H1 (cell line): Measurements from ENCODE around the gene BSPRY. TPM values are rescaled to one million over a fixed set of nuclear protein-coding genes. Genes with fewer than 3 reads are reported as not detected.

ENCODE experiments used
- CTCF ChIA-PET: fragments of 300-600 bp; sonication (Branson Sonifier 250); formaldehyde crosslinking; loops from one replicate; lab custom pipeline; 2021; ENCODE audit not compliant: partially characterized antibody; lab: Charles Lee
- POLR2A ChIA-PET: fragments of 300-600 bp; sonication (Branson Sonifier 250); formaldehyde crosslinking; loops from one replicate; lab custom pipeline; 2021; ENCODE audit warnings: inconsistent platforms; ENCODE audit not compliant: partially characterized antibody; lab: Charles Lee
- DNase-seq, 2 experiments: peaks; one replicate each; pipeline versions ENCODE4 v3.0.0 to v3.0.0-alpha.2; 2010 to 2022; ENCODE audit warnings: low spot score in 2 of 2, low read depth in 1 of 2, mixed read lengths in 1 of 2
- FAIRE-seq: peaks from 2 replicates; lab custom pipeline; 2011; peaks lifted over from hg19 to GRCh38; lab: Jason Lieb, UNC
- H2AFZ ChIP-seq: 2 replicates; pipeline ENCODE4 v1.8.1; 2012; ENCODE audit warnings: low read length, inconsistent platforms
- H2AK5ac ChIP-seq: 2 replicates; pipeline ENCODE4 v1.6.1; 2013; ENCODE audit warnings: low read depth, low read length
- H2BK120ac ChIP-seq: replicated peaks from 2 replicates; pipeline ENCODE3; 2013; ENCODE audit warnings: low read depth, low read length, inconsistent platforms
- H2BK12ac ChIP-seq: 2 replicates; pipeline ENCODE4 v1.6.1; 2013; ENCODE audit warnings: low read depth, low read length
- H2BK15ac ChIP-seq: 2 replicates; pipeline ENCODE4 v1.6.1; 2013; ENCODE audit warnings: low read length
- H2BK20ac ChIP-seq: 2 replicates; pipeline ENCODE4 v1.6.1; 2013; ENCODE audit warnings: low read length
- H2BK5ac ChIP-seq: 2 replicates; pipeline ENCODE4 v1.6.1; 2013; ENCODE audit warnings: low read depth, low read length
- H3K14ac ChIP-seq: 2 replicates; pipeline ENCODE4 v1.6.1; 2013; ENCODE audit warnings: inconsistent platforms; ENCODE audit not compliant: insufficient read length
- H3K18ac ChIP-seq: 2 replicates; pipeline ENCODE4 v1.6.1; 2013; ENCODE audit warnings: low read length; ENCODE audit errors: extremely low read depth
- H3K23ac ChIP-seq: 2 replicates; pipeline ENCODE4 v1.6.1; 2013; ENCODE audit warnings: inconsistent platforms; ENCODE audit not compliant: insufficient read length
- H3K23me2 ChIP-seq: 2 replicates; pipeline ENCODE4 v1.6.1; 2013; ENCODE audit warnings: low read depth, low read length
- H3K27ac ChIP-seq: 2 replicates; pipeline ENCODE4 v1.6.1; 2011; ENCODE audit warnings: low read depth, low read length, inconsistent platforms
- H3K27me3 ChIP-seq, 4 experiments: replicated peaks in 1 of 4; 1 replicate in 1 of 4; 2 replicates in 3 of 4; pipeline versions ENCODE4 v1.6.1 to v1.8.1; 2011 to 2013; ENCODE audit warnings: low read length in 3 of 4, mild to moderate bottlenecking in 3 of 4, inconsistent platforms in 2 of 4, mixed read lengths in 2 of 4, moderate library complexity in 1 of 4; ENCODE audit not compliant: control insufficient read depth in 3 of 4, insufficient read depth in 3 of 4; ENCODE audit errors: extremely low read depth in 1 of 4
- H3K36me3 ChIP-seq, 4 experiments: 2 replicates each; pipeline versions ENCODE4 v1.6.1 to v1.8.1; 2011 to 2013; ENCODE audit warnings: mild to moderate bottlenecking in 4 of 4, low read length in 3 of 4, moderate library complexity in 2 of 4, control low read depth in 1 of 4, inconsistent platforms in 1 of 4; ENCODE audit not compliant: insufficient read depth in 4 of 4, control insufficient read depth in 2 of 4
- H3K4ac ChIP-seq: replicated peaks from 2 replicates; pipeline ENCODE3; 2013; ENCODE audit warnings: low read length, low read depth, mixed read lengths, inconsistent platforms; ENCODE audit not compliant: insufficient read length
- H3K4me1 ChIP-seq, 4 experiments: replicated peaks in 1 of 4; 1 replicate in 1 of 4; 2 replicates in 3 of 4; pipeline versions ENCODE4 v1.6.1 to v1.8.1; 2011 to 2013; ENCODE audit warnings: low read length in 3 of 4, inconsistent platforms in 2 of 4, mixed read lengths in 1 of 4; ENCODE audit not compliant: insufficient read depth in 4 of 4, control insufficient read depth in 3 of 4
- H3K4me2 ChIP-seq, 2 experiments: 2 replicates each; pipeline versions ENCODE4 v1.6.1 to v1.8.1; 2011 to 2013; ENCODE audit warnings: low read depth in 2 of 2, low read length in 2 of 2, control low read depth in 1 of 2, inconsistent platforms in 1 of 2, mild to moderate bottlenecking in 1 of 2; ENCODE audit not compliant: insufficient read depth in 1 of 2
- H3K4me3 ChIP-seq, 4 experiments: fragments of 200-600, 300-600 bp in 1 of 4; sonication (generic), shearing (Covaris generic), sonication (Bioruptor Twin) in 1 of 4; 2 replicates each; pipeline versions ENCODE4 v1.5.1 to v1.8.1; 2011 to 2016; ENCODE audit warnings: low read length in 4 of 4, low read depth in 3 of 4, control low read depth in 2 of 4, inconsistent platforms in 2 of 4, mild to moderate bottlenecking in 2 of 4, mixed read lengths in 1 of 4, moderate library complexity in 1 of 4; ENCODE audit not compliant: insufficient read depth in 2 of 4; ENCODE audit errors: extremely low read depth in 1 of 4
- H3K56ac ChIP-seq: replicated peaks from 2 replicates; pipeline ENCODE3; 2013; ENCODE audit warnings: low read depth, mild to moderate bottlenecking, mixed read lengths, low read length, inconsistent platforms; ENCODE audit not compliant: insufficient read length
- H3K79me1 ChIP-seq: 2 replicates; pipeline ENCODE4 v1.6.1; 2013; ENCODE audit warnings: low read depth, low read length, control low read depth
- H3K79me2 ChIP-seq, 2 experiments: 2 replicates each; pipeline versions ENCODE4 v1.6.1 to v1.8.1; 2012 to 2013; ENCODE audit warnings: low read length in 2 of 2, mild to moderate bottlenecking in 2 of 2, inconsistent platforms in 1 of 2; ENCODE audit not compliant: insufficient read depth in 2 of 2, control insufficient read depth in 1 of 2
- H3K9ac ChIP-seq, 4 experiments: replicated peaks in 1 of 4; 1 replicate in 1 of 4; 2 replicates in 3 of 4; pipeline versions ENCODE4 v1.6.1 to v1.8.1; 2011 to 2013; ENCODE audit warnings: low read depth in 3 of 4, low read length in 3 of 4, control low read depth in 2 of 4, mild to moderate bottlenecking in 2 of 4, moderate library complexity in 2 of 4, inconsistent platforms in 1 of 4; ENCODE audit errors: extremely low read depth in 1 of 4
- H3K9me3 ChIP-seq, 2 experiments: 2 replicates each; pipeline versions ENCODE4 v1.6.1 to v1.8.1; 2012 to 2013; ENCODE audit warnings: mild to moderate bottlenecking in 2 of 2, moderate library complexity in 2 of 2, control low read depth in 1 of 2, inconsistent platforms in 1 of 2, low read depth in 1 of 2, low read length in 1 of 2, mixed read lengths in 1 of 2; ENCODE audit not compliant: insufficient read depth in 2 of 2
- H4K20me1 ChIP-seq, 2 experiments: replicated peaks in 1 of 2; 2 replicates each; pipeline versions ENCODE3 to v1.8.1; 2011 to 2013; ENCODE audit warnings: inconsistent platforms in 2 of 2, low read length in 2 of 2, mild to moderate bottlenecking in 1 of 2; ENCODE audit not compliant: insufficient read depth in 2 of 2, control insufficient read depth in 1 of 2
- H4K5ac ChIP-seq: 2 replicates; pipeline ENCODE4 v1.6.1; 2013; ENCODE audit warnings: low read length, low read depth, mixed read lengths, inconsistent platforms; ENCODE audit not compliant: insufficient read length
- H4K8ac ChIP-seq: 2 replicates; pipeline ENCODE4 v1.8.0; 2013; ENCODE audit warnings: mild to moderate bottlenecking, moderate library complexity, low read length, inconsistent platforms; ENCODE audit not compliant: insufficient read depth; ENCODE audit errors: extremely low read depth
- H4K91ac ChIP-seq: replicated peaks from 2 replicates; pipeline ENCODE3; 2013; ENCODE audit warnings: low read length, mixed read lengths, inconsistent platforms; ENCODE audit not compliant: insufficient read length
- ATF3 ChIP-seq: IDR thresholded peaks from 2 replicates; pipeline ENCODE4 v1.6.1; 2011; ENCODE audit warnings: low read depth, mild to moderate bottlenecking, low read length; ENCODE audit not compliant: insufficient read depth
- NRF1 ChIP-seq: IDR thresholded peaks from 2 replicates; pipeline ENCODE4 v1.6.1; 2011; ENCODE audit warnings: mild to moderate bottlenecking, low read depth, low read length, improper control_type of control experiment
- POLR2A ChIP-seq, 2 experiments: IDR thresholded peaks; 1 replicate in 1 of 2; 2 replicates in 1 of 2; pipeline ENCODE4 v1.6.1; 2011; ENCODE audit warnings: low read depth in 2 of 2, low read length in 2 of 2, mild to moderate bottlenecking in 2 of 2; ENCODE audit errors: control extremely low read depth in 1 of 2
- POLR2AphosphoS5 ChIP-seq: IDR thresholded peaks from 2 replicates; pipeline ENCODE4 v1.6.1; 2011; ENCODE audit warnings: low read depth, low read length
- SIRT6 ChIP-seq: IDR thresholded peaks from one replicate; pipeline ENCODE4 v1.7.1; 2012; ENCODE audit warnings: low read length, inconsistent platforms
- TAF7 ChIP-seq: optimal IDR thresholded peaks from 2 replicates; pipeline ENCODE3; 2011; ENCODE audit warnings: low read depth, mild to moderate bottlenecking, inconsistent platforms, low read length, moderate library complexity, borderline replicate concordance
- WGBS, 2 experiments: shearing (Covaris generic) in 1 of 2; methylation state at CpG; one replicate each; pipeline versions ENCODE4 v1.1.6 to v1.1.7; 2013 to 2015; ENCODE audit warnings: low lambda C conversion rate in 2 of 2, mixed read lengths in 2 of 2, inconsistent platforms in 1 of 2, low coverage in 1 of 2, missing lambda C conversion rate in 1 of 2; ENCODE audit not compliant: insufficient replicate concordance in 2 of 2, insufficient coverage in 1 of 2, insufficient read length in 1 of 2; ENCODE audit errors: extremely low coverage in 1 of 2, missing lambda C conversion rate in 1 of 2; 5-methylcytosine and 5-hydroxymethylcytosine counted together
- polyA plus RNA-seq, 7 experiments: library from polyadenylated mRNA; depleted of rRNA in 3 of 7; stranded (reverse) in 5 of 7; unstranded in 2 of 7; fragments of >200 nt in 5 of 7; fragments of 200-250 nt in 2 of 7; gene quantifications; 1 replicate in 5 of 7; 2 replicates in 1 of 7; 4 replicates in 1 of 7; pipeline versions ENCODE4 v1.2.1 to v1.2.3, GENCODE V29; 2011 to 2013; ENCODE audit warnings: missing spikeins in 2 of 7, mixed read lengths in 2 of 7
- total RNA-seq: library from RNA; stranded (reverse); fragmentation: NEBNext Ultra II Directional; extraction: Animal tissue kit (Norgen Biotek cat#: 25700); gene quantifications from 2 replicates; pipeline ENCODE4 v1.2.1, GENCODE V29; 2021

The BSPRY gene
- total and polyA plus RNA-seq, 2 of the 8 experiments (the other 6 are each of a cell fraction or from before 2014, with no cell fraction given), result 5.5 to 10.9 TPM

GRCh38 chr9:113299800-113300292, 49.5 kb upstream of the BSPRY start:
- WGBS, 2 experiments, result 90% methylated on average over 8 of the region's 8 CpGs; no CpG with 5 or more reads in 1 of the 2 experiments
- H2BK120ac ChIP-seq, result no peak overlapping the region
- H3K36me3 ChIP-seq, result no peaks in the 10 kb centered on the region
- no peak overlapping the region for H4K91ac ChIP-seq
- H3K14ac ChIP-seq, result no peak overlapping the region
- CTCF ChIA-PET, result interaction anchor here (0.6 to 3.1 kb wide), 5 partner anchors 10 to 356 kb away, joined by 3 to 16 read pairs (median 3); no protein-coding TSS in a partner anchor
- no peak overlapping the region for H2AFZ ChIP-seq
- H4K8ac ChIP-seq, result no peak overlapping the region
- no peak overlapping the region for H2BK20ac ChIP-seq
- no peak overlapping the region for H3K18ac ChIP-seq
- no peak for DNase-seq
- H3K27ac ChIP-seq, result no peak overlapping the region
- H3K4me1 ChIP-seq, result 0 out of 7 replicates have a peak, but pooled peaks cover 0 to 4% (median 0%) of the 10 kb centered on the region in 4 experiments
- FAIRE-seq, result no peak
- no peaks in the 10 kb centered on the region for H3K79me2 ChIP-seq
- no peak overlapping the region for H3K4me3 ChIP-seq
- H3K79me1 ChIP-seq, result no peaks in the 10 kb centered on the region
- H3K9ac ChIP-seq, result no peak overlapping the region
- no peak overlapping the region for H3K4me2 ChIP-seq
- H2BK12ac ChIP-seq, result no peak overlapping the region
- H2AK5ac ChIP-seq, result no peak overlapping the region
- H2BK15ac ChIP-seq, result no peak overlapping the region
- H4K20me1 ChIP-seq, result no peaks in the 10 kb centered on the region
- H4K5ac ChIP-seq, result no peak overlapping the region
- H2BK5ac ChIP-seq, result no peak overlapping the region
- POLR2A ChIA-PET, result interaction anchor here (0.6 to 2.1 kb wide), 3 partner anchors 12 to 51 kb away, joined by 3 to 6 read pairs (median 3); no protein-coding TSS in a partner anchor
- H3K23ac ChIP-seq, result no peak overlapping the region
- H3K56ac ChIP-seq, result no peak overlapping the region
- TF ChIP-seq POLR2AphosphoS5, result no peak
- TF ChIP-seq TAF7, result no peak
- no peak for TF ChIP-seq POLR2A (IDR thresholded peaks at IDR 0.05; ENCODE audit: control extremely low read depth in 1 of 2, low read depth in 2 of 2, low read length in 2 of 2)
- TF ChIP-seq ATF3, result no peak
- no peak for TF ChIP-seq SIRT6
- no peak for TF ChIP-seq NRF1
- H3K27me3 ChIP-seq, result peaks cover 0 to 2% (median 0%) of the 10 kb centered on the region in 4 experiments; a peak in 1 of 7 replicates
- H3K9me3 ChIP-seq, result no peaks in the 10 kb centered on the region
- no peak overlapping the region for H3K4ac ChIP-seq
- no peaks in the 10 kb centered on the region for H3K23me2 ChIP-seq
